MCF 10A (cell line): ENCODE data around the gene PTPN4. TPM values are rescaled to one million over a fixed set of nuclear protein-coding genes. Genes with fewer than 3 reads are reported as not detected.

ENCODE experiments used
- BruUV-seq: library from RNA; stranded (reverse); fragments of 400-500 nt; replicated peaks from 2 replicates; lab custom pipeline; 2021; lab: Mats Ljungman, UMichigan
- CTCF ChIA-PET: fragments of 300-600 bp; sonication (Branson Sonifier 250); formaldehyde crosslinking; extraction: SDS; loops from one replicate; lab custom pipeline; 2021; ENCODE audit warnings: antibody characterized with exemption, inconsistent platforms; lab: Yijun Ruan, JAX
- POLR2A ChIA-PET: fragments of 300-600, 350-650 bp; sonication (Branson Sonifier 250); formaldehyde crosslinking; extraction: SDS; loops from one replicate; lab custom pipeline; 2020; ENCODE audit warnings: antibody characterized with exemption, inconsistent platforms; lab: Yijun Ruan, JAX
- DNase-seq: peaks from one replicate; pipeline ENCODE4 v3.0.0-alpha.2; 2018; ENCODE audit not compliant: unreplicated experiment
- H3K27ac Mint-ChIP-seq: one replicate; pipeline ENCODE4 v1.8.0; 2022; ENCODE audit warnings: mild to moderate bottlenecking, low read depth, mixed read lengths; ENCODE audit not compliant: unreplicated experiment
- H3K27me3 Mint-ChIP-seq: one replicate; pipeline ENCODE4 v1.8.0; 2022; ENCODE audit warnings: mixed read lengths; ENCODE audit not compliant: insufficient read depth, unreplicated experiment
- H3K36me3 Mint-ChIP-seq: one replicate; pipeline ENCODE4 v1.8.0; 2022; ENCODE audit warnings: mild to moderate bottlenecking, moderate library complexity, mixed read lengths; ENCODE audit not compliant: insufficient read depth, unreplicated experiment
- H3K4me1 Mint-ChIP-seq: one replicate; pipeline ENCODE4 v1.8.0; 2022; ENCODE audit warnings: mixed read lengths; ENCODE audit not compliant: insufficient read depth, unreplicated experiment
- H3K4me3 Mint-ChIP-seq: one replicate; pipeline ENCODE4 v1.8.0; 2022; ENCODE audit warnings: mild to moderate bottlenecking, moderate library complexity, mixed read lengths; ENCODE audit not compliant: unreplicated experiment
- H3K9me3 Mint-ChIP-seq: one replicate; pipeline ENCODE4 v1.8.0; 2022; ENCODE audit warnings: mixed read lengths; ENCODE audit not compliant: unreplicated experiment
- intact Hi-C: fragments of 100-400 bp; cut with micrococcal nuclease; formaldehyde crosslinking; loops from 2 replicates; pipeline ENCODE4 v1.14.1; 2022
- total RNA-seq: library from RNA; stranded (reverse); gene quantifications from 2 replicates; pipeline ENCODE4 v1.2.3, GENCODE V29; 2022
- TF ChIP-seq, protein P1 (sequence below): fragments of 200-600 bp; IDR thresholded peaks from one replicate; pipeline ENCODE4 v1.8.0; 2022; ENCODE audit warnings: antibody characterized with exemption, mild to moderate bottlenecking; ENCODE audit not compliant: unreplicated experiment

The PTPN4 gene
- total RNA-seq, 1 experiment from 2014 or later: 21.1 TPM

GRCh38 chr2:119784876-119785275 is 25.2 kb downstream of the PTPN4 start:
- Mint-ChIP-seq H3K27me3 (no peaks in the 10 kb centered on the region), H3K4me3 (no peak overlapping the region), H3K27ac (no peak overlapping the region), H3K4me1 (peaks cover 7% of the 10 kb centered on the region), H3K9me3 (no peaks in the 10 kb centered on the region), H3K36me3 (no peaks in the 10 kb centered on the region)
- intact Hi-C loops: no loop called here
- DNase-seq: no peak
- TF ChIP-seq, protein P1, sequence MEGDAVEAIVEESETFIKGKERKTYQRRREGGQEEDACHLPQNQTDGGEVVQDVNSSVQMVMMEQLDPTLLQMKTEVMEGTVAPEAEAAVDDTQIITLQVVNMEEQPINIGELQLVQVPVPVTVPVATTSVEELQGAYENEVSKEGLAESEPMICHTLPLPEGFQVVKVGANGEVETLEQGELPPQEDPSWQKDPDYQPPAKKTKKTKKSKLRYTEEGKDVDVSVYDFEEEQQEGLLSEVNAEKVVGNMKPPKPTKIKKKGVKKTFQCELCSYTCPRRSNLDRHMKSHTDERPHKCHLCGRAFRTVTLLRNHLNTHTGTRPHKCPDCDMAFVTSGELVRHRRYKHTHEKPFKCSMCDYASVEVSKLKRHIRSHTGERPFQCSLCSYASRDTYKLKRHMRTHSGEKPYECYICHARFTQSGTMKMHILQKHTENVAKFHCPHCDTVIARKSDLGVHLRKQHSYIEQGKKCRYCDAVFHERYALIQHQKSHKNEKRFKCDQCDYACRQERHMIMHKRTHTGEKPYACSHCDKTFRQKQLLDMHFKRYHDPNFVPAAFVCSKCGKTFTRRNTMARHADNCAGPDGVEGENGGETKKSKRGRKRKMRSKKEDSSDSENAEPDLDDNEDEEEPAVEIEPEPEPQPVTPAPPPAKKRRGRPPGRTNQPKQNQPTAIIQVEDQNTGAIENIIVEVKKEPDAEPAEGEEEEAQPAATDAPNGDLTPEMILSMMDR: no peak
- CTCF ChIA-PET: no interaction called here
- BruUV-seq: no TSS peak
- POLR2A ChIA-PET: no interaction called here

DNA sequence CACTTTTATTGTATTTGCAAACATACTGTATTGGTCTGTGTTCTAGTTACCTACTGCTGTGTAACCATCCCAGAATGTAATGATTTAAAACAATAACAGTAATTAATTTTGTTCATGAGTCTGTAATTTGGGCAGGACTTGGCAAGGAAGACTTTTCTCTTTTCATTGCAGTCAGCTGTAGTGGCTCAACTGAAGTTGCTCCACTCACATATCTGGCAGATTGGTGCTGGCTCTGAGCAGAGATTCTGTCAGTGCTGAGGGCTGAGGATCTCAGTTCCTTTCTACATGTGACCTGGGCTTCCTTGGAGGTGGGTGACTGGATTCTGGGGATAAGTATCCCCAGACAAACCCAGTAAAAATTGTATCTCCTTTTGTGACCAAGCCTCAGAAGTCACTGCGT is 26.6 kb downstream of the PTPN4 start:
- intact Hi-C loops: no loop called here
- no peaks in the 10 kb centered on the region for H3K36me3 Mint-ChIP-seq
- H3K4me1 Mint-ChIP-seq: peaks cover 7% of the 10 kb centered on the region
- POLR2A ChIA-PET: no interaction called here
- CTCF ChIA-PET: no interaction called here
- no peak overlapping the region for H3K27ac Mint-ChIP-seq
- no peak overlapping the region for H3K4me3 Mint-ChIP-seq
- no peak for DNase-seq
- H3K9me3 Mint-ChIP-seq: peaks cover 8% of the 10 kb centered on the region
- no peaks in the 10 kb centered on the region for H3K27me3 Mint-ChIP-seq
- BruUV-seq: no TSS peak
- TF ChIP-seq, protein P1: no peak

- Mint-ChIP-seq H3K4me1 (no peaks in the 10 kb centered on the region), H3K27me3 (no peaks in the 10 kb centered on the region), H3K4me3 (no peak overlapping the region), H3K9me3 (peaks cover 19% of the 10 kb centered on the region), H3K27ac (no peak overlapping the region), H3K36me3 (no peaks in the 10 kb centered on the region)
- intact Hi-C loops: no loop called here
- TF ChIP-seq, protein P1: no peak
- POLR2A ChIA-PET: no interaction called here
- CTCF ChIA-PET: no interaction called here
- BruUV-seq: no TSS peak
- DNase-seq: no peak
Measured at GRCh38 chr2:119788752-119789151, 29.0 kb downstream of the PTPN4 start.

DNA sequence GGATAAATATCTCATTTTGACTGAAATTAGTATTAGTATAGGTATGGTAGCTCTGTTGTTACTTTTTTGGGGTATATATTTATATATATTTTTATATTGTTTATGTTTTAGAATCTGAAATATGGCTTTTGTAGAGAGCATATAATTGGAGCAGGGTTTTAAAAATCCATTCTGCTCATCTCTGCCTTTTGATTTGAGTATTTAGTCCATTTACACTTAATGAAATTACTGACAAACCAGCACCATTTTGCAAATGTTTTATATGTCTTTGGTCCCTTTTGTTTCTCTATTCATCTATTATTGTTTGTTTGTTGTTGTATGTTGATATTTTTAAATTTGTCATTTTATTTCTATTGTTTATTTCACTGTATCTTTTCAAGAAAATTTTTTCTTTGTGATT is 30.7 kb downstream of the PTPN4 start:
- no TSS peak for BruUV-seq
- CTCF ChIA-PET: interaction anchor here (0.6 kb wide), 3 partner anchors 192 to 890 kb away, joined by 3 to 5 read pairs (median 4); no protein-coding TSS in a partner anchor
- POLR2A ChIA-PET: no interaction called here
- TF ChIP-seq, protein P1: no peak
- H3K4me3 Mint-ChIP-seq: no peak overlapping the region
- peaks cover 5% of the 10 kb centered on the region for H3K36me3 Mint-ChIP-seq
- no peak overlapping the region for H3K27ac Mint-ChIP-seq
- DNase-seq: no peak
- no peaks in the 10 kb centered on the region for H3K27me3 Mint-ChIP-seq
- H3K9me3 Mint-ChIP-seq: peaks cover 19% of the 10 kb centered on the region
- intact Hi-C loops: no loop called here
- no peaks in the 10 kb centered on the region for H3K4me1 Mint-ChIP-seq
